Measurements from ENCODE around the gene HCN4.

HCN4 gene

DNA sequence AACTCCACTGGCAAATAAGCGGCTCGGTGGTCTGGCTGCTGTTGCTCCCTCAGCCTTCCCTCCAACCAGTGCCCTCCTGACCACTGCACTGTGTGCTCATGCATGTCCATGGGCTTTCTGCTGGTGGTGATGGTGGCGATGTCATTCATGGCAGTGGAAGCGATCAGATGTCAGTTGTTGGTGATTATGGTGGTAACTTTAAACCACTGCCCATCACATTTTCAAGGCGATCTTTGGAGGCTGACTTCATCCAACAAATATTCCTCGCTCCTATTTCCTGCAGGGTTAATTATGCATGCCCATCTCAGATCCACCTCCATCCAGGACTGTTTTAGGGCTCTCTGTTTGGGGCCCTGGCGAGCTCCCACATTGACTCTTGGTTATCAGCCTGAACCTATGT, 13.4 kb upstream of the HCN4 start:
- H3K4me3 ChIP-seq, result no peak overlapping the region
- no peak overlapping the region for H3K4me2 ChIP-seq
- no peaks in the 10 kb centered on the region for H3K36me3 ChIP-seq
- no peaks in the 10 kb centered on the region for H3K4me1 ChIP-seq
- no peaks in the 10 kb centered on the region for H4K20me1 ChIP-seq
- 0 out of 2 replicates have a peak, but pooled peaks cover 6% of the 10 kb centered on the region for H3K9me3 ChIP-seq
- no peaks in the 10 kb centered on the region for H3K27me3 ChIP-seq
- H3K9ac ChIP-seq, result no peak overlapping the region
- no peak for TF ChIP-seq Cebpa-rat (IDR thresholded peaks at IDR 0.05)
- no peak overlapping the region for H3K27ac ChIP-seq

DNA sequence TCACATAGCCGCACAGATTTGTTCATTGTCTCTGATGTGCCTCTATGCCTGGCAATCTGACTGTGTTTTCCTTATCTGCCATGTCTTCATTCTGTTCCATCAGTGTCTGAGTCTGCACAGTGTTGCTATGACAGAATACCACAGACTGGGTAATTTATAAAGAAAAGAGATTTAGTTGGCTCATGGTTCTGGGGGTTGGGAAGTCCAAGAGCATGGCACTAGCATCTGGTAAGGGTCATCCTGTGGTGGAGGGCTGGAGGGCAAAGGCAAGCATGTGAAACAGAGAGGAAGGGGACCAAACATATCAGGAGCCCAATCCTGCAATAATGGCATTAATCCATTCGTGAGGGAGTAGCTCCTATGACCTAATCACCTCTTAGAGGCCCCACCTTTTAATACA, 11.9 kb upstream of the HCN4 start:
- no peak overlapping the region for H3K27ac ChIP-seq
- 0 out of 2 replicates have a peak, but pooled peaks cover 6% of the 10 kb centered on the region for H3K9me3 ChIP-seq
- H3K27me3 ChIP-seq, result no peaks in the 10 kb centered on the region
- H3K4me1 ChIP-seq, result no peaks in the 10 kb centered on the region
- no peak overlapping the region for H3K9ac ChIP-seq
- TF ChIP-seq Cebpa-rat (IDR thresholded peaks at IDR 0.05), result no peak
- H3K4me3 ChIP-seq, result no peak overlapping the region
- no peak overlapping the region for H3K4me2 ChIP-seq
- H3K36me3 ChIP-seq, result no peaks in the 10 kb centered on the region
- no peaks in the 10 kb centered on the region for H4K20me1 ChIP-seq

DNA sequence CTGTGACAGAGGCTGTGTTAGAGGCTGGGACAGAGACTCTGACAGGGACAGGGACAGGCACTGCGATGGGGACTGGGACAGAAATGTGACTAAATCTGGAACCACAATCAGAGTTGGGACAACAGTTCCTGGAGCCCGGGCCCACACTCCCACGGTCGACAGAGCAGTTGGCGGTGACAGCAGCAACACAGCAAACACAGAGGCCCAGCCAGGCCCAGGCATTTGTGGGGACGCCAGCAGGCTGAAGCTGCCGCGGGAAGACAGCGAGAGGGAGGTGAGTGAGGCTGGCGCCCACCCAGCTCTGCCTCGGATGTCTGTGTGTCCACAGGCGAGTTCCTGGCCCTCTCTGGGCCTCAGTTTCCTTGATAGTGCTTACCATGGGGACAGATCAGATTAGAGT, 9.3 kb upstream of the HCN4 start:
- H3K9ac ChIP-seq, result no peak overlapping the region
- no peak overlapping the region for H3K4me2 ChIP-seq
- TF ChIP-seq Cebpa-rat (IDR thresholded peaks at IDR 0.05), result no peak
- H3K9me3 ChIP-seq, result 0 out of 2 replicates have a peak, but pooled peaks cover 6% of the 10 kb centered on the region
- no peaks in the 10 kb centered on the region for H3K27me3 ChIP-seq
- peaks cover 19% of the 10 kb centered on the region for H3K4me1 ChIP-seq
- H3K4me3 ChIP-seq, result no peak overlapping the region
- H3K27ac ChIP-seq, result no peak overlapping the region
- H4K20me1 ChIP-seq, result no peaks in the 10 kb centered on the region
- H3K36me3 ChIP-seq, result no peaks in the 10 kb centered on the region

DNA sequence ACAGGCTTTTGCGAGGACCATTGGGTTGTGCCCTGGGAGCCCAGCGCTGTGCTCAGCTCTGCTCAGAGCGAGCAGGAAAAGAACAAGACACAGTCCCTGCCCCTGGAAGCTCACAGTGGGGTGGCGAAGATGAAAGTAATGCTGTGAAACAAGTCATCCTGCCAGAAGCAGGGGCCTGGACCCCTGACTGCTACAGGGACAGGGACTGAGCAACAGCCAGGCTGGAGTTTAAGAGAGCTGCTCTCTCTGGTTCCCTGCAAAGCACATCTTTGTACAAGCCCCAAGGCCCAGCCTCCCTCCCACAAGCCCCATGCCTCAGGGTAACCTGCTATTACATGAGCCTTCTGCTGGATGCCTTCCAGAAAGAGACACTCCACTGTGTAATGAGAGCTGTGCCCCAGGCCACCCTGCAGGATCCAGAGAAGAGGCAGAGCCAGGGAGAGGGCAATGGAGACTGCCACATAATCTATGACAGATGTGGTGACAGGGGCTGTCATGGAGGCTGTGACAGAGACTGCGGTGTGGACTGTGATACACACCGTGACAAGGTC, 7.1 kb upstream of the HCN4 start:
- Histone ChIP-seq H3K4me1 (peaks cover 19% of the 10 kb centered on the region), H3K27ac (no peak overlapping the region), H3K4me2 (no peak overlapping the region), H4K20me1 (no peaks in the 10 kb centered on the region), H3K36me3 (no peaks in the 10 kb centered on the region), H3K4me3 (no peak overlapping the region), H3K9ac (no peak overlapping the region), H3K9me3 (0 out of 2 replicates have a peak, but pooled peaks cover 6% of the 10 kb centered on the region), H3K27me3 (peaks cover 4% of the 10 kb centered on the region)
- no peak for TF ChIP-seq Cebpa-rat (IDR thresholded peaks at IDR 0.05)

DNA sequence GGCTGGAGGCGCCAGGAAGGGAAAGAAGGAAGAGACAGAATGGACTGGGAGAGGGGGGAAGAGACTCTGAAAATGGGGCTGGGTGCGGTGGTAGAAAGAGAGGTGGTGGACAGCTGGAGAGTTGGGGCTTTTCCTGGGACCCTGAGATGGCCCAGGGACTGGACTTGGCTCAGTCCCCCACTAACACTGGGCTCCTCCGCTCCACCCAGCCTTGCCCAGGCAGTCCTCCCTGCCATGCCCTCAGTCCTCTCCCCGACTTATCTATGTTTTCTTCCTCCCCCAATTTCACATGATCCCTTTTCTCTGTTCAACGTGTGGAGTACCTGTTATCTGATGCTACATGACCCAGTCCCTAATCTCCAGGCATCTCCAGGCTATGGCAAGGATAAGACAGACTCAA, 6.3 kb upstream of the HCN4 start:
- Histone ChIP-seq H3K27me3 (peaks cover 12% of the 10 kb centered on the region), H3K36me3 (no peaks in the 10 kb centered on the region), H3K4me2 (peak overlapping the region; percentile 60; the same call in 1 of the 2 replicates), H3K4me1 (peaks cover 19% of the 10 kb centered on the region), H3K4me3 (no peak overlapping the region), H4K20me1 (no peaks in the 10 kb centered on the region), H3K9ac (no peak overlapping the region), H3K9me3 (no peaks in the 10 kb centered on the region), H3K27ac (no peak overlapping the region)
- no peak for TF ChIP-seq Cebpa-rat (IDR thresholded peaks at IDR 0.05)

GRCh38 chr15:73374604-73375003, 5.8 kb upstream of the HCN4 start:
- no peak overlapping the region for H3K9ac ChIP-seq
- H3K4me2 ChIP-seq, result peak overlapping the region; percentile 60
- peaks cover 16% of the 10 kb centered on the region for H3K27me3 ChIP-seq
- H3K9me3 ChIP-seq, result no peaks in the 10 kb centered on the region
- no peaks in the 10 kb centered on the region for H4K20me1 ChIP-seq
- H3K4me1 ChIP-seq, result peaks cover 19% of the 10 kb centered on the region
- H3K27ac ChIP-seq, result no peak overlapping the region
- no peak for TF ChIP-seq Cebpa-rat (IDR thresholded peaks at IDR 0.05)
- H3K4me3 ChIP-seq, result no peak overlapping the region
- H3K36me3 ChIP-seq, result no peaks in the 10 kb centered on the region

- H3K4me2 ChIP-seq, result no peak overlapping the region
- peaks cover 5% of the 10 kb centered on the region; the same call in 1 of the 2 replicates for H3K9me3 ChIP-seq
- no peak for TF ChIP-seq Cebpa-rat (IDR thresholded peaks at IDR 0.05)
- peaks cover 4% of the 10 kb centered on the region; the same call in 1 of the 2 replicates for H4K20me1 ChIP-seq
- no peak overlapping the region for H3K4me3 ChIP-seq
- H3K9ac ChIP-seq, result no peak overlapping the region
- H3K4me1 ChIP-seq, result peaks cover 19% of the 10 kb centered on the region
- peaks cover 30% of the 10 kb centered on the region for H3K27me3 ChIP-seq
- H3K36me3 ChIP-seq, result no peaks in the 10 kb centered on the region
- no peak overlapping the region for H3K27ac ChIP-seq
These were observed 4.5 kb upstream of the HCN4 start for GRCh38 chr15:73373221-73373620.

- Histone ChIP-seq H3K36me3 (no peaks in the 10 kb centered on the region), H3K27ac (no peak overlapping the region), H3K27me3 (peaks cover 44% of the 10 kb centered on the region), H4K20me1 (peaks cover 6% of the 10 kb centered on the region; the same call in 1 of the 2 replicates), H3K9ac (no peak overlapping the region), H3K4me3 (no peak overlapping the region), H3K4me1 (peaks cover 19% of the 10 kb centered on the region), H3K9me3 (peaks cover 11% of the 10 kb centered on the region; the same call in 1 of the 2 replicates), H3K4me2 (no peak overlapping the region)
- TF ChIP-seq Cebpa-rat (IDR thresholded peaks at IDR 0.05), result no peak
These were observed 3.1 kb upstream of the HCN4 start for GRCh38 chr15:73371812-73372211.

GRCh38 chr15:73370151-73370550, 1.4 kb upstream of the HCN4 start:
- TF ChIP-seq Cebpa-rat (IDR thresholded peaks at IDR 0.05), result no peak
- H3K4me3 ChIP-seq, result no peak overlapping the region
- H3K4me2 ChIP-seq, result no peak overlapping the region
- H3K27me3 ChIP-seq, result peaks cover 60% of the 10 kb centered on the region
- peaks cover 15% of the 10 kb centered on the region for H3K4me1 ChIP-seq
- no peaks in the 10 kb centered on the region for H3K36me3 ChIP-seq
- no peak overlapping the region for H3K9ac ChIP-seq
- peaks cover 6% of the 10 kb centered on the region; the same call in 1 of the 2 replicates for H4K20me1 ChIP-seq
- H3K9me3 ChIP-seq, result peaks cover 11% of the 10 kb centered on the region; the same call in 1 of the 2 replicates
- no peak overlapping the region for H3K27ac ChIP-seq

GRCh38 chr15:73369154-73369694, 466 bp upstream of the HCN4 start:
- H3K27me3 ChIP-seq, result peaks cover 61% of the 10 kb centered on the region
- H3K36me3 ChIP-seq, result no peaks in the 10 kb centered on the region
- H3K4me3 ChIP-seq, result no peak overlapping the region

More at GRCh38 chr15:73369154-73369694, 466 bp upstream of the HCN4 start:
- H3K4me1 ChIP-seq, result peaks cover 6% of the 10 kb centered on the region
- peaks cover 11% of the 10 kb centered on the region; the same call in 1 of the 2 replicates for H3K9me3 ChIP-seq
- H4K20me1 ChIP-seq, result peaks cover 6% of the 10 kb centered on the region; the same call in 1 of the 2 replicates
- H3K9ac ChIP-seq, result no peak overlapping the region
- no peak overlapping the region for H3K4me2 ChIP-seq
- no peak overlapping the region for H3K27ac ChIP-seq
- TF ChIP-seq Cebpa-rat (IDR thresholded peaks at IDR 0.05), result no peak

All from BLaER1 (cell line).